ENCODE data around the gene GID8. TPM values are rescaled to one million over a fixed set of nuclear protein-coding genes. Genes with fewer than 3 reads are reported as not detected.
A peak's percentile ranks its signal among the peaks of the same experiment; 100 is the strongest.
"Not testable (repeated sequence)": the region's sequence is repeated elsewhere in the genome, so short reads cannot be mapped to it uniquely, and the experiment has no call there.

Gene GID8
- total RNA-seq, 2 experiments from 2014 or later = 39.6 to 46.1 TPM

DNA sequence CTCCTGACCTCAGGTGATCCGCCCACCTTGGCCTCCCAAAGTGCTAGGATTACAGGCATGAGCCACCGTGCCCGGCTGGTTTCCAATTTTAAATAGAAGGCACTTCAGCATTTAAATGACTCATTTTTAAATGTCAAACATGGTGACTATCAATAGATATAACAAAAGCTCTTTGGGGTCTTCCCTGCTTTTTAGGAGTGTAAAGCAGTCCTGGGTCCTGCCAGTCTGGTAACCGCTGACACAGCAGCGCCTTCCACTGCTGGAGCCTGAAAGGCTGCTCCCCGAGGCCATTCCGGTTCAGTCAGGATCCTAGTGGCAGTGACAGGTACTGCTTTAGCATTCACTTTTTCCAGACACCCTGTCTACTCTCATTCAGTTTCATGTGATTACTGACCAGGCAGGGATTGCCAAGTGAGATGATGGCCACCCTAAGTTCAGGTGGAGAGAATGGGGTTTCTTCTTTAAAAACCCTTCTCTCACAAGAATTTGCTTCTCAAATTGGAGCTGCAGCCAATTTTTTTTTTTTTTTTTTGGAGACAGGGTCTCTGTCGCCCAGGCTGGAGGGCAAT is 16.7 kb upstream of the GID8 start:
- H3K4me3 ChIP-seq (ENCODE audit: low read length) = no peak overlapping the region
- peaks cover 79% of the 10 kb centered on the region for H3K4me1 ChIP-seq (ENCODE audit: insufficient read depth, low read length)
- H3K27ac ChIP-seq (ENCODE audit: low read depth in 1 of 2, low read length in 2 of 2) = peak overlapping the region; percentile 1 to 29
- H3K27me3 Mint-ChIP-seq = no peaks in the 10 kb centered on the region
- peak overlapping the region; percentile 86 for H3K4me3 Mint-ChIP-seq
- intact Hi-C loops (cut with DNase I, micrococcal nuclease) = no loop called here
- DNase-seq = peak in 13 of 14 experiments; percentile 32 to 85 (median 51)
- H3K27ac Mint-ChIP-seq = peak overlapping the region; percentile 82
- TF ChIP-seq, protein P1, sequence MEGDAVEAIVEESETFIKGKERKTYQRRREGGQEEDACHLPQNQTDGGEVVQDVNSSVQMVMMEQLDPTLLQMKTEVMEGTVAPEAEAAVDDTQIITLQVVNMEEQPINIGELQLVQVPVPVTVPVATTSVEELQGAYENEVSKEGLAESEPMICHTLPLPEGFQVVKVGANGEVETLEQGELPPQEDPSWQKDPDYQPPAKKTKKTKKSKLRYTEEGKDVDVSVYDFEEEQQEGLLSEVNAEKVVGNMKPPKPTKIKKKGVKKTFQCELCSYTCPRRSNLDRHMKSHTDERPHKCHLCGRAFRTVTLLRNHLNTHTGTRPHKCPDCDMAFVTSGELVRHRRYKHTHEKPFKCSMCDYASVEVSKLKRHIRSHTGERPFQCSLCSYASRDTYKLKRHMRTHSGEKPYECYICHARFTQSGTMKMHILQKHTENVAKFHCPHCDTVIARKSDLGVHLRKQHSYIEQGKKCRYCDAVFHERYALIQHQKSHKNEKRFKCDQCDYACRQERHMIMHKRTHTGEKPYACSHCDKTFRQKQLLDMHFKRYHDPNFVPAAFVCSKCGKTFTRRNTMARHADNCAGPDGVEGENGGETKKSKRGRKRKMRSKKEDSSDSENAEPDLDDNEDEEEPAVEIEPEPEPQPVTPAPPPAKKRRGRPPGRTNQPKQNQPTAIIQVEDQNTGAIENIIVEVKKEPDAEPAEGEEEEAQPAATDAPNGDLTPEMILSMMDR (IDR thresholded peaks at IDR 0.05) = peak; percentile 66
- ATAC-seq (ENCODE audit: poor library complexity) = peak; percentile 67
- peaks cover 89% of the 10 kb centered on the region for H3K4me1 Mint-ChIP-seq (ENCODE audit: low read depth)
- H3K9me3 Mint-ChIP-seq = no peaks in the 10 kb centered on the region
- H3K27me3 ChIP-seq (ENCODE audit: control insufficient read depth in 1 of 2, insufficient read depth in 2 of 2, low read length in 2 of 2) = no peaks in the 10 kb centered on the region
- H3K36me3 ChIP-seq (ENCODE audit: insufficient read depth, low read length) = no peaks in the 10 kb centered on the region
- CTCF ChIA-PET = interaction anchor here (1.2 to 5.3 kb wide), 5 partner anchors 14 to 21 kb away, joined by 3 to 38 read pairs (median 11); partner anchors contain the start of gene GID8
- no peaks in the 10 kb centered on the region for H3K9me3 ChIP-seq (ENCODE audit: control insufficient read depth in 1 of 2, insufficient read depth in 1 of 2, low read length in 2 of 2)
- POLR2A ChIA-PET = interaction anchor here (2.6 to 5.6 kb wide), 2 partner anchors 16 to 33 kb away, joined by 9 to 40 read pairs; partner anchors contain the start of gene GID8
- H3K36me3 Mint-ChIP-seq (ENCODE audit: low read depth) = peaks cover 7% of the 10 kb centered on the region

DNA sequence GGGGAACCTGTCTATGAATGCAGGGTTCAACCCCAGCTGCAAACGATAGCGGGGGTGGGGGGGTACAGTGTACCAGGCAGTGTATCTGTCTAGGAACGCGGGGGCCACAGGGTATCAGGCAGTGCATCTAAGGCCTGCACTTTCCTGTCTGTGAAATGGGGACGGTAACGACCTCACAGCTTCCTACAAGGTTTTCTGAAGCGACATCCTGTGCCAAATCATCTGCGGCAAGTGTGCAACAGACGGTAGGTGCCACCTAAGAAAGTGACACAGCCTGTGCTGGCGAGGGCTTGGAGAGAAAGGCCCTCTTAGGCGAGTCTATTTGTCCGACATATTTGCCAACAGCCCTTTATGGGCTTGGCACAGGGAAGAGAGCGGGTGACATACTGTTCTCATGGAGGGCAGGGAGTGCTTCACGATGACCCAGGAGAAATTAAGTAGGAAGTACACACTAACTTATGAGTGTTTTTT is 15.5 kb upstream of the GID8 start:
- peaks cover 88% of the 10 kb centered on the region for H3K4me1 Mint-ChIP-seq (ENCODE audit: low read depth)
- Histone ChIP-seq H3K4me3 (ENCODE audit: low read length) (peak overlapping the region; percentile 35), H3K36me3 (ENCODE audit: insufficient read depth, low read length) (no peaks in the 10 kb centered on the region), H3K9me3 (ENCODE audit: control insufficient read depth in 1 of 2, insufficient read depth in 1 of 2, low read length in 2 of 2) (no peaks in the 10 kb centered on the region), H3K4me1 (ENCODE audit: insufficient read depth, low read length) (peaks cover 80% of the 10 kb centered on the region), H3K27me3 (ENCODE audit: control insufficient read depth in 1 of 2, insufficient read depth in 2 of 2, low read length in 2 of 2) (no peaks in the 10 kb centered on the region), H3K27ac (ENCODE audit: low read depth in 1 of 2, low read length in 2 of 2) (peak overlapping the region; percentile 69 to 86)
- no peaks in the 10 kb centered on the region for H3K27me3 Mint-ChIP-seq
- H3K4me3 Mint-ChIP-seq = peak overlapping the region; percentile 84
- CTCF ChIA-PET = interaction anchor here (5.3 kb wide), 1 partner anchor 23 kb away, joined by 38 read pairs; no protein-coding TSS in a partner anchor
- ATAC-seq (ENCODE audit: poor library complexity) (peak; percentile 5), DNase-seq (peak in 11 of 14 experiments; percentile 26 to 78 (median 44))
- TF ChIP-seq, protein P1 (IDR thresholded peaks at IDR 0.05) = no peak
- intact Hi-C loops (cut with DNase I, micrococcal nuclease) = no loop called here
- H3K27ac Mint-ChIP-seq = peak overlapping the region; percentile 89
- H3K36me3 Mint-ChIP-seq (ENCODE audit: low read depth) = peaks cover 10% of the 10 kb centered on the region
- no peaks in the 10 kb centered on the region for H3K9me3 Mint-ChIP-seq
- POLR2A ChIA-PET = interaction anchor here (0.6 to 5.6 kb wide), 4 partner anchors 13 to 32 kb away, joined by 3 to 40 read pairs (median 6); partner anchors contain the start of gene GID8

DNA sequence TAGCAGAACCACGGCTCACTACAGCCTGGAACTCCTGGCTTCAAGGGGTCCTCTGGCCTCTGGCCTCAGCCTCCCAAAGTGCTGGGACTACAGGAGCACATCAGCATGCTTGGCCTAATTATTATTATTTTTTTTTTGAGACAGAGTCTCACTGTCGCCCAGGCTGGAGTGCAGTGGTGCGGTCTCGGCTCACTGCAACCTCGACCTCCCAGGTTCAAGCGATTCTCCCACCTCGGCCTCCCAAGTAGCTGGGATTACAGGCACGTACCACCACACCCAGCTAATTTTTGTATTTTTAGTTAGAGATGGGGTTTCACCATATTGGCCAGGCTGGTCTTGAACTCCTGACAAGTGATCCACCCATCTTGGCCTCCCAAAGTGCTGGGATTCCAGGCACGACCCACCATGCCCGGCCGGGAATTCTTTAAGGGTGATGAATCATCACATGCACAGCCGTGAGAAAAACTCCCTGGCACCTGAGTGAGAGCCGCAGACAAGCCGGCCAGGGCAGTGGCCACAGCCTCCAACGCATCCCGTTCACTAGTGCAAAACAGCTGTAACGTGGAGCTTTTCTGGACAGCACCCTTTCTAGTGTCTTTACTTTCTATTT is 14.8 kb upstream of the GID8 start:
- peak overlapping the region; percentile 35 for H3K4me3 ChIP-seq (ENCODE audit: low read length)

More for the DNA sequence above, 14.8 kb upstream of the GID8 start:
- intact Hi-C loops (cut with DNase I, micrococcal nuclease); H3K27me3 Mint-ChIP-seq; ATAC-seq (ENCODE audit: poor library complexity); DNase-seq; H3K9me3 ChIP-seq (ENCODE audit: control insufficient read depth in 1 of 2, insufficient read depth in 1 of 2, low read length in 2 of 2); H3K36me3 ChIP-seq (ENCODE audit: insufficient read depth, low read length); H3K9me3 Mint-ChIP-seq; H3K27me3 ChIP-seq (ENCODE audit: control insufficient read depth in 1 of 2, insufficient read depth in 2 of 2, low read length in 2 of 2): not testable (repeated sequence)
- peak overlapping the region; percentile 90 for H3K4me3 Mint-ChIP-seq
- peaks cover 10% of the 10 kb centered on the region for H3K36me3 Mint-ChIP-seq (ENCODE audit: low read depth)
- H3K4me1 Mint-ChIP-seq (ENCODE audit: low read depth) = peaks cover 88% of the 10 kb centered on the region
- Histone ChIP-seq H3K4me1 (ENCODE audit: insufficient read depth, low read length) (peaks cover 80% of the 10 kb centered on the region), H3K27ac (ENCODE audit: low read depth in 1 of 2, low read length in 2 of 2) (peak overlapping the region; percentile 69 to 86)
- CTCF ChIA-PET = interaction anchor here (1.3 to 5.3 kb wide), 2 partner anchors 20 to 23 kb away, joined by 3 to 38 read pairs; no protein-coding TSS in a partner anchor
- peak overlapping the region; percentile 89 for H3K27ac Mint-ChIP-seq
- POLR2A ChIA-PET = interaction anchor here (1.3 to 5.6 kb wide), 3 partner anchors 12 to 31 kb away, joined by 3 to 40 read pairs (median 9); partner anchors contain the start of gene GID8

Data from CD4-positive, alpha-beta T cell (primary cell).